HT1080 (cell line): ENCODE data around the gene TTC7B. TPM values are rescaled to one million over a fixed set of nuclear protein-coding genes. Genes with fewer than 3 reads are reported as not detected.

Experiments
- DNase-seq: peaks from one replicate; pipeline ENCODE4 v3.0.0-alpha.2; 2015; ENCODE audit warnings: low read depth
- total RNA-seq: library from RNA; depleted of rRNA; stranded (reverse); fragments of >200 nt; shearing (Covaris generic); gene quantifications from 2 replicates; pipeline ENCODE4 v1.2.3, GENCODE V29; 2014

TTC7B gene
- total RNA-seq, 1 experiment from 2014 or later: 44.8 TPM

DNA sequence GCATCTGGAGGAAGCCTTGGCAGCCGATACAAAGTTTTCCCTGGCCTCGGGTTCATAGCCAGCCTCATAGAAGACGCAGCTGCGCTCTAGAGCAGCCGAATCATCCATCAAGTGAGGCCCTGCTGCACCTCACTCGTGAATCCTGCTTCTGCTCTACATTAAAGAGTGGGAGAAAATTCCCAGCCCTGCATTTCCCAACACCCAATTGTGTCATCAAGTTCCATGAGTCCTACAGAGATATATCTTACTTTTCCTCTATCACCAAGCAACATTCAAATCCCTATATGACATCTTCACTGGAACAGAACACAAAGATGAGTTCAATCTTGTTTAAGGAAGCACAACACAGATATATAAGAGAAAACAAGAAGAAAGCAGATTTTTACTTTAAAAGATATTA is 139.3 kb downstream of the TTC7B start:
- DNase-seq: no peak

- DNase-seq: no peak
These were observed 139.9 kb downstream of the TTC7B start for GRCh38 chr14:90676356-90676755.

GRCh38 chr14:90675399-90675798 is 140.8 kb downstream of the TTC7B start:
- peak; percentile 85 for DNase-seq

DNA sequence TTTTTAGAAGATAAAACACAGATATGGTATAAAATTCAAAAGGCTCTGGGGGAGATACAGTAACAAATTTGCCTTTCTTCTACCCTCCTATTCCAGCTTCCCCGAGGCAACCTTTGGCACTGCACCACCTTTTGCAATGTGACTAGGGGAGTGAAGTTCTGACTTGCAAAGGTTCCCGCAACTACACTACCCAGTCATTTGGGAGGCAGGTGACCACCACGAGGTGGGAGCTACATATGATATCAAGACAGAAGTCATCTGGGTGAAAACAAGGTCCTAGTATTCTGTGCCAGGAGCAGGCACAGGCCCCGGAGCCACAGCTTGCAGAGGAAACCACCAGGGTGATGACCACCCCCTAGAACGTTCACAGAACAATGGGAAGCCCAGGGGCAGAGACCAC is 141.5 kb downstream of the TTC7B start:
- no peak for DNase-seq

GRCh38 chr14:90674043-90674670 is 142.1 kb downstream of the TTC7B start:
- DNase-seq: no peak

GRCh38 chr14:90671382-90672234 is 144.6 kb downstream of the TTC7B start:
- DNase-seq: no peak

- DNase-seq: no peak
These were observed 146.5 kb downstream of the TTC7B start for GRCh38 chr14:90669731-90670130.

GRCh38 chr14:90666571-90666970 is 149.7 kb downstream of the TTC7B start:
- DNase-seq: no peak

DNA sequence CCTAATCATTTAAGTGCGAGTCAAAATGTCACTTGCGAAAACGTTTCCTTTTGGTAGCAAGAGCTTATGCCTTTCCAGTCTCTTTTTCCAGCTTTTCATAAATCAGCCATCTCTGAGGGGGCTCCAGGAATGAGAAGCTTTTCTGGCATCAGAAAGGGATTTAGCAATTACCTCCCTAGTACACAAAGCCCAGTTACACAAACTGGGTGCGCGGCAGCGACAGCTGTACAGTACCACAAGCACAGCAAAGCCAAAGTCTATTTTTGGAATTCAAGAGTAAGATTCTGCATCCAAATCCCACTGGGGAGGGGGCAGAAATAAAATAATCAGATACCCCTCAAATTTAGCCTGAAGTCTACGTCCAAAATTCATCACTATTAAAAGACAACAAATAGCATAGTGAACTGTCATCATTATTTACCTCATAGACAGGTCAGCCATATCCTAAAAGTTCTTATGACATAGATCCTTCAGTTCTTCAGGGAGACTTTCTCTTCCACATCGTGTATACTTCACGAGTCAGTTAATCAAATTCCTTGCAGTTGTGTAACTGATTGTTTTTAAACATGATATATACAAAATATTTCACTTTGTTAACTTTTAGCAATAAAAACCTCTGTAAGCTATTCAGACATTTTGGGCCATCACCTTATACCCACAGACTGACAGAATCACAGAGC is 150.8 kb downstream of the TTC7B start:
- no peak for DNase-seq

DNA sequence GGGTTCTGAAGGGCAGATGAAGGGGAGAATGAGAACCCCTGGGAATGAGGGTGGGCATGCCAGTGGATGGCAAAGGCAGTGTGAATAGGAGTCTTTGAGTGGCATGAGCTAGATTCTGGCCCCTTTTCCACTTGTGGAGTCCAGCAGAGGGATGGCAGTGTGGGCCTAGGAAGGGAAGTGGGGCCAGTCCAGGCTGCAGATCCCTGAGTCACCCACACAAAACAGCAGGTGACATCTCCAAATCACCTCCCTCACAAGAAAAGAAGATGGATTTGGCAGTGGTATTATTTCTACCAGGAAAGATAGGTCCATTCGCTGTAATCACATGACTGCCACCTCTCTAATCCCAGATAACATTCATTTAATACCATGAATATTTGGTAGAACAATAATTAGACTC is 151.3 kb downstream of the TTC7B start:
- no peak for DNase-seq

- no peak for DNase-seq
These were observed 152.6 kb downstream of the TTC7B start for GRCh38 chr14:90663680-90664079.

DNA sequence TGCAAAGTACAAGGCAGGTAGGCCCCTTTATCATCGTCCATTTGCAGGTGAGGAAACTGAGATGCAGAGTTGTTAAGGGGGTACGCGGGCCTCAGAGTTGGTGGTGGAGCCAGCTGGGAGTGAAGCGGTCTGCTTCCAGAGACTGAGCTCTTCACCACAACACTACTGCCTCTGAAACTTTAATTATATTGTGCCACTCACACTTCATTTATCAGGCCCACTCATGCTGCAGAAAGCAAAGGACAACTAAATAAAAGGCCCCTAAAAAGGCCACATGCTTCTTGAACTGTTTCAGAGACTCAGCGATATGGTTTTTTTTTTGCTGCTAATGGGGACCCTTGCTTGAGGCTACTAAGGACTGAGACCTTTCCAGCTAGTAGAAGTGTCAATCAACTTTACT is 153.1 kb downstream of the TTC7B start:
- no peak for DNase-seq

DNA sequence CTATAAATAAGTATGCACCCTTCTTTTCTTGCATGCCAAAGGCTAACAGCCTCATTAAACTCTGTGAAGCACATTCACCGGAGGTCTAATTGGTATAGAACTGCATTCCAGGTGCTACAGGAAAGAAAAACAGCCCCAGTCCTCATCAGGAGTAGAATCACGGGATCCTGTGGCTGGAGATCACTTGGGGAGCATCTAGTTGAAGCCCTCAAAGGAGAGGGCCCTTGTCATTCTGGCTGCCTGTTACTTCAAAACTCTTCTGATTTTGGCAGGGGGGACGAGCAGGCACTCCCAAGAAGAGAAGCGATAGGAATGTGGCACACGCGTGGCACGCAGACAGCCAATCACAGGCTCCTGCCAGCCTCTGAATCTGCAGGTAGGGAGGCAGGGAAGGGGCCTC is 154.4 kb downstream of the TTC7B start:
- DNase-seq: no peak

GRCh38 chr14:90660865-90661570 is 155.2 kb downstream of the TTC7B start:
- no peak for DNase-seq

GRCh38 chr14:90659156-90659555 is 157.1 kb downstream of the TTC7B start:
- DNase-seq: no peak

DNA sequence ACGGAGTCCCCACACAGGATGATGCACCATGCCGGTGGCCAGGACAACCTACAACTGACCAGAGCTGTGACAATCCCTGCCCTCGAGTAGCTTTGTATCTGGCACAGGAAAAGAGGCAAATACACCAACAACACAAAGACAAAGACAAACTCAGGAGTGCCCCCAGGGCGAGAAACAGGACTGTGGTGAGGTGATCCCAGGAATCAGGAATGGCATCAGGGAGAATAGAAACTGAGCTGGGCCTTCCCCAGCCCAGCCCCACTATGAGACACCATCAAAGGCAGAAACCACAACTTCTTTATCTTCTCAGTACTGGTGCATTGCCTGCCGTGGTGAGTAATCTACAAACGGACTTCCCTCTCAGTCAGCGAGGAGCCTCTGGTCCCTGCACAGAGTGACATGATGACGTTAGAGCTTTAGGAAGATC is 157.7 kb downstream of the TTC7B start:
- peak; percentile 82 for DNase-seq

GRCh38 chr14:90656973-90657372 is 159.3 kb downstream of the TTC7B start:
- no peak for DNase-seq

DNA sequence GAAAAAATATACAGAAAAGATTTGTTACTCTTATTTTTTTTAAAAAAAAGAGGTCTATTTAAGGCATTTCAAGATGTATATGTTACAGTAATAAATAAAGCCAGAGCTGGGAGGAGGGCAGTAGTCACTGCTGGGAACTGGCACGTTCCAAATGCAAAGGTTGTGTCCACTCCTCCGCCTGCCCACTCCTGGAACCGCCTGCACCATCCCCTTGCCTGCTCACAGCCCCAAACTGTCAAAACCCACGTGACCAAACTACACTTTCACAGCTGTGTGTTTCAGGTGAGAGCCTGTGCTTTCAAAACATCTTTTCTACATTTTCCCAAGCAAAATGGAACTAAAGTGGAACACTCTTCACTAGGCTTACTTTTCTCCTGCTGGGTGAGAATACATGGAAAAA is 160.4 kb downstream of the TTC7B start:
- no peak for DNase-seq

DNA sequence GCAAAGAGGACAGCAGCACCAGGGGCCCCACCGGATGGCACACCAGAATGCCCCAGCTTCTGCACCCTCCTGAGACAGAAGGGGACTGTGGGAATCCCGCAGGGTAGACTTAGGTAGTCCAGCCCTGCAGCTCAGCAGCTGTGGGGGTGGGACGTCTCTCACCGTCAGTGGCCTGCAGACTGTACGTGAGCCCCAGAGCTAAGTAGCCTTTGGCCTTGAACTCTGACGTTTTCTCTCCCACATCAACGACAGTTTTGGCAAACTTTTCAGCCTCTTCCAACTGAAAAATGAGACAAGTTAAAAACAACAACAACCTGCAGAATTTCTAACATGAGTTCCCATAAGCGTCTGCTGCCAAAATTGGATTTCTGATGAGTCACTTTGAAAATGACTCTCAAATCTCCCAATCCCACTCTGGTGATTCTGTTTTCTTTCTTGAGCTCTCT is 161.4 kb downstream of the TTC7B start:
- no peak for DNase-seq

- no peak for DNase-seq
These were observed 163.6 kb downstream of the TTC7B start for GRCh38 chr14:90652626-90653025.

- DNase-seq: no peak
These were observed 164.2 kb downstream of the TTC7B start for GRCh38 chr14:90651976-90652560.
